Skeletal muscle tissue (tissue), 4 donors: ENCODE data around the gene MPP1. TPM values are rescaled to one million over a fixed set of nuclear protein-coding genes. Genes with fewer than 3 reads are reported as not detected.
A peak's percentile ranks its signal among the peaks of the same experiment; 100 is the strongest.

Experiments used
- H3K27ac ChIP-seq: one replicate; pipeline ENCODE4 v1.7.0; 2013; ENCODE audit warnings: mild to moderate bottlenecking, low read depth, low read length, inconsistent platforms
- H3K27me3 ChIP-seq, 3 donors: one replicate each; pipeline ENCODE4 v1.7.0; 2013; ENCODE audit warnings: low read length in 3 of 3; ENCODE audit not compliant: control insufficient read depth in 3 of 3, insufficient read depth in 3 of 3
- H3K36me3 ChIP-seq, 3 donors: one replicate each; pipeline ENCODE4 v1.7.0; 2013; ENCODE audit warnings: low read length in 3 of 3; ENCODE audit not compliant: control insufficient read depth in 3 of 3, insufficient read depth in 3 of 3
- H3K4me1 ChIP-seq, 3 donors: one replicate each; pipeline ENCODE4 v1.7.0; 2013; ENCODE audit warnings: low read length in 3 of 3, mild to moderate bottlenecking in 3 of 3; ENCODE audit not compliant: control insufficient read depth in 3 of 3, insufficient read depth in 3 of 3
- H3K4me3 ChIP-seq, 3 donors: one replicate each; pipeline ENCODE4 v1.7.0; 2013; ENCODE audit warnings: low read length in 3 of 3
- H3K9ac ChIP-seq, 3 donors: one replicate each; pipeline ENCODE4 v1.7.0; 2013; ENCODE audit warnings: low read length in 3 of 3, mild to moderate bottlenecking in 3 of 3, moderate library complexity in 2 of 3, low read depth in 1 of 3
- H3K9me3 ChIP-seq, 3 donors: one replicate each; pipeline ENCODE4 v1.7.0; 2013; ENCODE audit warnings: low read length in 3 of 3; ENCODE audit not compliant: control insufficient read depth in 3 of 3
- total RNA-seq: library from RNA; depleted of rRNA; stranded (reverse); fragments of >200 nt; gene quantifications from one replicate; pipeline ENCODE4 v1.2.3, GENCODE V29; 2014
- donor health status: Osteomylitis.

Gene MPP1
- total RNA-seq, 1 donor from 2014 or later, result 45.9 TPM

GRCh38 chrX:154799556-154800348, 5.5 kb downstream of the MPP1 start:
- H3K4me3 ChIP-seq, result no peak overlapping the region
- no peaks in the 10 kb centered on the region for H3K27me3 ChIP-seq
- peak overlapping the region; percentile 34 for H3K27ac ChIP-seq
- H3K4me1 ChIP-seq, result peaks cover 11 to 16% (median 16%) of the 10 kb centered on the region in 3 donors
- H3K36me3 ChIP-seq, result no peaks in the 10 kb centered on the region
- no peaks in the 10 kb centered on the region for H3K9me3 ChIP-seq
- peak overlapping the region in 1 of 3 donors; percentile 10 for H3K9ac ChIP-seq

- no peak overlapping the region for H3K27ac ChIP-seq
- H3K9ac ChIP-seq, result no peak overlapping the region
- no peaks in the 10 kb centered on the region for H3K9me3 ChIP-seq
- no peaks in the 10 kb centered on the region for H3K36me3 ChIP-seq
- H3K4me3 ChIP-seq, result no peak overlapping the region
- H3K27me3 ChIP-seq, result no peaks in the 10 kb centered on the region
- peaks cover 2 to 7% (median 7%) of the 10 kb centered on the region in 3 donors for H3K4me1 ChIP-seq
These were observed 8.3 kb downstream of the MPP1 start for GRCh38 chrX:154797006-154797405.

GRCh38 chrX:154795016-154795415, 10.3 kb downstream of the MPP1 start:
- Histone ChIP-seq H3K9me3 (no peaks in the 10 kb centered on the region), H3K36me3 (no peaks in the 10 kb centered on the region), H3K9ac (no peak overlapping the region), H3K27ac (no peak overlapping the region), H3K4me3 (no peak overlapping the region), H3K27me3 (no peaks in the 10 kb centered on the region), H3K4me1 (peaks cover under 1 to 2% (median under 1%) of the 10 kb centered on the region in 3 donors)

- H3K9ac ChIP-seq, result no peak overlapping the region
- H3K27ac ChIP-seq, result no peak overlapping the region
- no peaks in the 10 kb centered on the region for H3K27me3 ChIP-seq
- H3K4me3 ChIP-seq, result no peak overlapping the region
- H3K4me1 ChIP-seq, result no peaks in the 10 kb centered on the region
- H3K9me3 ChIP-seq, result no peaks in the 10 kb centered on the region
- H3K36me3 ChIP-seq, result no peaks in the 10 kb centered on the region
These were observed 12.0 kb downstream of the MPP1 start for GRCh38 chrX:154793084-154793795.

- Histone ChIP-seq H3K27ac (no peak overlapping the region), H3K27me3 (no peaks in the 10 kb centered on the region), H3K4me3 (no peak overlapping the region), H3K4me1 (no peaks in the 10 kb centered on the region), H3K36me3 (no peaks in the 10 kb centered on the region), H3K9me3 (no peaks in the 10 kb centered on the region), H3K9ac (no peak overlapping the region)
These were observed 13.3 kb downstream of the MPP1 start for GRCh38 chrX:154791939-154792338.

GRCh38 chrX:154791467-154791866, 13.8 kb downstream of the MPP1 start:
- H3K27me3 ChIP-seq, result no peaks in the 10 kb centered on the region
- no peak overlapping the region for H3K27ac ChIP-seq
- no peaks in the 10 kb centered on the region for H3K9me3 ChIP-seq
- no peaks in the 10 kb centered on the region for H3K4me1 ChIP-seq
- H3K4me3 ChIP-seq, result no peak overlapping the region
- H3K9ac ChIP-seq, result no peak overlapping the region
- H3K36me3 ChIP-seq, result no peaks in the 10 kb centered on the region

- no peaks in the 10 kb centered on the region for H3K27me3 ChIP-seq
- H3K4me1 ChIP-seq, result no peaks in the 10 kb centered on the region
- H3K27ac ChIP-seq, result no peak overlapping the region
- no peaks in the 10 kb centered on the region for H3K9me3 ChIP-seq
- no peak overlapping the region for H3K9ac ChIP-seq
- no peak overlapping the region for H3K4me3 ChIP-seq
- H3K36me3 ChIP-seq, result peaks cover 0 to 7% (median 5%) of the 10 kb centered on the region in 3 donors
These were observed 19.6 kb downstream of the MPP1 start for GRCh38 chrX:154785716-154786115.

- Histone ChIP-seq H3K4me1 (no peaks in the 10 kb centered on the region), H3K27ac (no peak overlapping the region), H3K9ac (no peak overlapping the region)
These were observed 20.9 kb downstream of the MPP1 start for GRCh38 chrX:154784149-154784995.

GRCh38 chrX:154780968-154781367, 24.3 kb downstream of the MPP1 start:
- Histone ChIP-seq H3K4me1 (no peaks in the 10 kb centered on the region), H3K9ac (no peak overlapping the region), H3K27ac (no peak overlapping the region), H3K4me3 (no peak overlapping the region), H3K27me3 (no peaks in the 10 kb centered on the region), H3K9me3 (no peaks in the 10 kb centered on the region), H3K36me3 (peaks cover 7 to 23% (median 19%) of the 10 kb centered on the region in 3 donors)

More at GRCh38 chrX:154784149-154784995, 20.9 kb downstream of the MPP1 start:
- H3K27me3 ChIP-seq, result no peaks in the 10 kb centered on the region
- no peak overlapping the region for H3K4me3 ChIP-seq
- H3K9me3 ChIP-seq, result no peaks in the 10 kb centered on the region
- H3K36me3 ChIP-seq, result peaks cover 0 to 11% (median 10%) of the 10 kb centered on the region in 3 donors
